Epithelial cell of esophagus (primary cell): ENCODE measurements around the gene RNF43.

Experiments
- DNase-seq: peaks from one replicate; pipeline ENCODE4 v3.0.0; 2010; ENCODE audit warnings: low read depth
- H3K4me3 ChIP-seq: 2 replicates; pipeline ENCODE4 v1.5.1; 2011; ENCODE audit warnings: mild to moderate bottlenecking, low read length, control low read depth
- TF ChIP-seq, protein P1 (sequence below): IDR thresholded peaks from 2 replicates; pipeline ENCODE4 v1.5.1; 2011; ENCODE audit warnings: low read depth, mild to moderate bottlenecking, low read length, control low read depth, inconsistent platforms; ENCODE audit not compliant: insufficient read depth; ENCODE audit errors: missing control alignments

RNF43 gene

DNA sequence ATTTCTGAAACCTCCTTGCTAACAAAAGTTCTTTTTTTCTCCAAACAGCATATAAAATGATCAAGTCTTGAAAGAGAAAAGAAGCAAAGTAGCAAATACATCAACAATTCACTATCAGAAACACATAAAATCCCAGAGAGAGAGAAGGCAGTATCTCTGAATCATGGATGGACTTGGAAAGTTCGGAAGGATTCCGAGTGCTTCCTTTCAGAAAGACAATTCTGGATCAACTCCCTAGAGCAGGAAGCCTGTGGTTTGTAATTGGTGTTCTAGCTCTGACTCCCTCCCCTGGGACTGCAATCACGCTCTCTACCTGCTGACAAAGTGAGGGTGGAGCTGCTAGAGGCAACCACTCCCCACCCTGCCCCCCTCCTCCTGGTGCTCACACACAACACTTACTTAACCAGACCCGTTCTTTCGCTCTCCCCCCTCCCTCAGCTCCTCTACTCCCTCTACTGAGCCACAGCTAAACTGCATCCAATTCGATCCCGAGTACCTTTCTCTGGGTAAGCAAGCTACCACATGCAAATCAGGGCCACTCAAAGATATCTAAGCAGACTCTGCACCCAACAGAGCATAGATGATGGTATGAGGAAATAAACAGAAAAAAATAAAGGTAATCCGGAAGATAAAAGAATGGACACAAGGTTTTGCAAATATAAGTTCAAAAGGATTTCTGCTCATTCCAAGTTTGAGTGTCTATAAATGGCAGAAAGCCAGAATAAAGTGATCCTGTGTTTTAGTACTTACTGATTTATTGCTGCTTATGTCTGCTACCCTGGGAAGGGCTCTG lies at the start of gene RNF43:
Gene RNF43, minus strand, starts transcription at position 235 of the 793 bp plus-strand sequence. CDS start 1,957 bp downstream, outside the sequence.
- TF ChIP-seq, protein P1, sequence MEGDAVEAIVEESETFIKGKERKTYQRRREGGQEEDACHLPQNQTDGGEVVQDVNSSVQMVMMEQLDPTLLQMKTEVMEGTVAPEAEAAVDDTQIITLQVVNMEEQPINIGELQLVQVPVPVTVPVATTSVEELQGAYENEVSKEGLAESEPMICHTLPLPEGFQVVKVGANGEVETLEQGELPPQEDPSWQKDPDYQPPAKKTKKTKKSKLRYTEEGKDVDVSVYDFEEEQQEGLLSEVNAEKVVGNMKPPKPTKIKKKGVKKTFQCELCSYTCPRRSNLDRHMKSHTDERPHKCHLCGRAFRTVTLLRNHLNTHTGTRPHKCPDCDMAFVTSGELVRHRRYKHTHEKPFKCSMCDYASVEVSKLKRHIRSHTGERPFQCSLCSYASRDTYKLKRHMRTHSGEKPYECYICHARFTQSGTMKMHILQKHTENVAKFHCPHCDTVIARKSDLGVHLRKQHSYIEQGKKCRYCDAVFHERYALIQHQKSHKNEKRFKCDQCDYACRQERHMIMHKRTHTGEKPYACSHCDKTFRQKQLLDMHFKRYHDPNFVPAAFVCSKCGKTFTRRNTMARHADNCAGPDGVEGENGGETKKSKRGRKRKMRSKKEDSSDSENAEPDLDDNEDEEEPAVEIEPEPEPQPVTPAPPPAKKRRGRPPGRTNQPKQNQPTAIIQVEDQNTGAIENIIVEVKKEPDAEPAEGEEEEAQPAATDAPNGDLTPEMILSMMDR = peak; percentile 97

DNA sequence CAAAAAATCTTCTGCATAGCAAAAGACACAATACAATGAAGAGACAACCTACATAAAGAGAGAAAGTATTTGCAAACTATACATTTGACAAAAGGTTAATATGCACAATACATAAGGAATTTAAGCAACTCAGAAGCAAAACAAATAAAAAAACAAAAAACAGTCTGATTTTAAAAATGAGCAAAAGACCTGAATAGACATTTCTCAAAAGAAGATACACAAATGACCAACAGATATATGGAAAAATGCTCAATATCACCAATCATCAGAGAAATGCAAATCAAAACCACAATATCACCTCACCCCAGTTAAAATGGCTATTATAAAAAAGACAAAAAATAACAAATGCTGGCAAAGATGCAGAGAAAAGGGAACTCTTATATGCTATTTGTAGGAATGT lies 38.2 kb upstream of the RNF43 start:
- TF ChIP-seq, protein P1 = no peak
- no peak for DNase-seq
- H3K4me3 ChIP-seq = no peak overlapping the region

More for the DNA sequence above, at the start of gene RNF43:
- peak within 1 kb of the TSS; percentile 75 for H3K4me3 ChIP-seq
- DNase-seq = peak; percentile 100

DNA sequence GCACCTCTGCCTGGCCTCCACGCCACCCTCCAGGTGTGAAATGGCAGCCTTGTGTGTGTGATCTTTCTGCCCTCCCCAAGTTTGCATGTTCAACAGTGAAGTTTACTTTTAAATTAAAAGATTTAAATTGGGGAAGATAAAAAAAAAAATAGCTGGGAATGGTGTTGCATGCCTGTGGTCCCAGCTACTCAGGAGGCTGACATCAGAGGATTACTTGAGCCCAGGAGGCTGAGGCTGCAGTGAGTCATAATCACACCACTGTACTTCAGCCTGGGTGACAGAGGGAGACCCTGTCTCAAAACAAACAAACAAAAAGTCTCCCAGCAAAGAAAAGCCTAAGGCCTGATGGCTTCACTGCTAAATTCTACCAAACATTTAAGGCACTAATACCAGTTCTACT lies 35.4 kb upstream of the RNF43 start:
- peak; percentile 14 for DNase-seq
- TF ChIP-seq, protein P1 = no peak
- no peak overlapping the region for H3K4me3 ChIP-seq

DNA sequence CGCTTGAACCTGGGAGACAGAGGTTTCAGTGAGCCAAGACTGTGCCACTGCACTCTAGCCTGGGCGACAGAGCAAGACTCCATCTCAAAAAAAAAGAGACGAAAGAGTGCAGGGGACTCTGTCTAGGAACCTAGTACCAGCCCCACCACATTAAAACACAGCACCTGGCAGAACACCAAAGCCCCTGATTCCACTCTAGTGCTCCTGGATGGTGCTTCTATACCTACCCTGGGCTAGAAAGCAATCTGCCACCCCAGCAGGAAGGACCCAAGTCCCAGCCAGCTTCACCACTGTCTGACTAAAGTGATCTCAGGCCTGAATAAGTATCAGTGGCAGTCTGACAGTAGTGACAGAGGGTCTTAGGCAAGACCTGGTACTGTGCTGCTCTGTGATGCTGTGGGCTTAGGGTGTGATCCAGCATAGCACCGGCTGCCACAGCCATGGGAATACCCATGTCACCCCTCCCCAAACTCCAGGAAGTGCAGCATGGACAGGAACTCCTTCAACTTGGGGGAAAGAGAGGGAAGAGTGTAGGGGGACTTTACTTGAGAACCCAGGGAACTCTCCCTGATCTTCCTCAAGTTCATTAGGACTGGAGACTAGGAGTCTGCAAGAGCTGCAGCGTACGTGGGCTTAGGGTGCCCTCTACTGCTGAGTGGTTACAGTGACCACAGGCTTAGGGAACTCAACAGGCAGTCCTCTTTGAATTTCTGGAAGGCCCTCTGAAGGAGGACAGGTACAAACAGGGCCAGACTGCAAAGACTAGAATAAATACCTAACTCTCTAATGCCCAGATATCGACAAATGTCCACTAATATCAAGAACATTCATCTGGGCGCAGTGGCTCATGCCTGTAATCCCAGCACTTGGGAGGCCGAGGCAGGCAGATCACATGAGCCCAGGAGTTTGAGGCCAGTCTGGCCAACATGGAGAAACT lies 30.0 kb upstream of the RNF43 start:
- no peak overlapping the region for H3K4me3 ChIP-seq
- TF ChIP-seq, protein P1 = peak; percentile 94

DNA sequence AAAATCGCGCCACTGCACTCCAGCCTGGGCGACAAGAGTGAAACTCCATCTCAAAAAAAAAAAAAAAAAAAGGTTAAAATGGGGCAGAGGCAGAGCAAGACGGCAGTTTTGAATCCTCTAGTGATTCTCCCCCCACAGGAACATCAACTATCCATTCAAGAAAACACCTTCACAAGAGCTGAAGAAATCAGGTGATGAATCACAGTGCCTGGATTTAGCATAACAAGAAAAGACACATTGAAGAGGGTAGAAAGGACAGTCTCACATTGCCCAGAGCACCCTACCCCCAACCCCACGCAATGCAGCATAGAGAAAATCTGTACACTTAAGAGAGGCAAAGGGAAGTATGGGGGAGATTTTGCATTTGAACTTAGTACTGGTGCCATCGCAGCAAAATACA lies 28.8 kb upstream of the RNF43 start:
- peak; percentile 11 for DNase-seq
- TF ChIP-seq, protein P1 = no peak

More for the DNA sequence above, 30.0 kb upstream of the RNF43 start:
- DNase-seq = peak; percentile 90

DNA sequence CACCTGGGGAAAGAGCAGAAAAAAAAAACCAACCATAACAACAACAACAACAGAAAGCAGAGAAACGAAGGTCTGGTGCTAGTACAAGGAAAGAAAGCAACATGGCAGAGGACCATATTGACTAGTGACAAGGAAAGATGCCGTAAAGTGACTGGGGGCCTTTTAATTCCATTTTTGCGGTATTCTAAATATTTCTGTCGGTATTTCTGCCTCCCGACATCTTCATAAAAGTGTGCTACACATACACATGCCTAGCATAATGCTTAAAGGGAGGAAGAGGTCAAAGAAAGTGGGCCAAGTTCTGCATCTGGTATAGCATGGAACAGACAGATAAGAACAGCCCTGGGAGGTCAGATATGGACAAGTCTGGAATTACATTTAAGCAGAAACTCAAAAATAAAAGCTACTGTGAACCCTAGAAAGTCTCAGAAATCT lies 19.5 kb upstream of the RNF43 start:
- H3K4me3 ChIP-seq = no peak overlapping the region
- no peak for DNase-seq
- TF ChIP-seq, protein P1 = no peak

More for the DNA sequence above, 28.8 kb upstream of the RNF43 start:
- H3K4me3 ChIP-seq = no peak overlapping the region
